GM12873 (cell line): ENCODE results near the gene TRHDE.

ENCODE experiments used
- CTCF ChIP-seq: IDR thresholded peaks from 2 replicates; pipeline ENCODE4 v1.5.1; 2012; ENCODE audit warnings: low read depth, mild to moderate bottlenecking, moderate library complexity, low read length, control low read depth; ENCODE audit not compliant: insufficient read depth; ENCODE audit errors: missing control alignments

Gene TRHDE

GRCh38 chr12:72267974-72268373 lies 4.2 kb upstream of the TRHDE start:
- TF ChIP-seq CTCF: no peak

GRCh38 chr12:72268386-72268785 lies 3.8 kb upstream of the TRHDE start:
- TF ChIP-seq CTCF: no peak

GRCh38 chr12:72269491-72269890 lies 2.7 kb upstream of the TRHDE start:
- no peak for TF ChIP-seq CTCF

- TF ChIP-seq CTCF: no peak
Measured at GRCh38 chr12:72270246-72270645, 1.9 kb upstream of the TRHDE start.

- no peak for TF ChIP-seq CTCF
Measured at GRCh38 chr12:72270961-72271360, 1.2 kb upstream of the TRHDE start.

GRCh38 chr12:72271451-72272090 lies 599 bp upstream of the TRHDE start:
- no peak for TF ChIP-seq CTCF

- no peak for TF ChIP-seq CTCF
Measured at GRCh38 chr12:72272731-72273498, 745 bp downstream of the TRHDE start.
